Stimulated activated CD4-positive, alpha-beta T cell treated with anti-CD3 and anti-CD28 coated beads, Interleukin-1b, Interleukin-23, amount 100 ng/mL, for 48 hours (primary cell): ENCODE results near the gene AGO3.
A peak's percentile ranks its signal among the peaks of the same experiment; 100 is the strongest.

Experiments
- DNase-seq: peaks from one replicate; pipeline ENCODE4 v3.0.0-alpha.2; 2020

AGO3 gene

GRCh38 chr1:36098650-36099365, 167.9 kb downstream of the AGO3 start:
- DNase-seq, result no peak

DNA sequence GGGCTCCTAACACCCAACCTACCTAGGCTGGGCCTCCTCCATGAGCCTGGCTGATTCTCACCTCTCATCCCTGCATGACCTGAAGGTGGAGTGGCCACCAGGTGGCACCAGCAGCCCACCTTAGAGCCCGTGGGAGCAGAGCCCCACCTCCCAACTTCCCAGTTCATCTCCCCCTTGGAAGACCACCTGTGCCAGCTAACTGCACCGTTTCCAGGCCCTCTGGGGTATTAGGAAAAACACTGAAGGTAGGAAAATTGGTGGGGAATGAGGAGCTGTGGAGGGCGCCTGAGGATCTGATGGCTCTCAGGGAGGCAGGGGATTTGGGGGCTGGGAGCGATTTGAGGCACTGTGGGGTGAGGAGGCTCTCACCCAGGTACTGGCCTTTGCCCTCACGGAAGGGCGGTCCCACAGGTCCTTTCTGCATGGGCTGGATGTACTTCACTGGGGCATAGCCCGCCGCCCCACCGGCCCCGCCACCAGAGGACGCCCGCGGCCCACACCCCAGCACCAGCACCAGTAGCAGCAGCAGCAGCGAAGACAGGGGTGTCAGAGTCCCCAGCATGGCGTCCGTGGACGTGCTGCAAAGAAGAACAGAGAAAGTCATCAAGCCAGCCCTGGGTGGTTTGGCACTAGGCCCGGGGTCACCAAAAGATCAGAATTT, 168.9 kb downstream of the AGO3 start:
- peak; percentile 76 for DNase-seq

DNA sequence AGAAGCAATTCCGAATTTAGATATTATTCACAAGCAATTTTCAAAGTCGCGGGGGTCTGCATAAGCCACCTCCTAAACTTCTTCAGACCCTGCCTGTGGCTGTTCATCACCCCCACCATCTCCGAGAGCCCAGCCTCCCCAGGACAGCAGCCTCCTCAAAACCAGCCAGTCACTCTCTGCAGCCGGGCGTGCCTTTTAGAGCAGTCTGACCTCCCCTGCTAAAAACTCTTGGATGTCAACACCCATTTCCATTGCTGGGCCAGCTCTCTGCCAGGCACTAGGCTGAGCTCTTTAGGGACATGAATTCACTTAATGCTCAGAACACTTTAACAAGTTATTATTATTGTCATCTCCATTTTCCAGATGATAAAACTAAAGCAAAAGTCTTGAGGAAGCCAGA, 169.5 kb downstream of the AGO3 start:
- no peak for DNase-seq

DNA sequence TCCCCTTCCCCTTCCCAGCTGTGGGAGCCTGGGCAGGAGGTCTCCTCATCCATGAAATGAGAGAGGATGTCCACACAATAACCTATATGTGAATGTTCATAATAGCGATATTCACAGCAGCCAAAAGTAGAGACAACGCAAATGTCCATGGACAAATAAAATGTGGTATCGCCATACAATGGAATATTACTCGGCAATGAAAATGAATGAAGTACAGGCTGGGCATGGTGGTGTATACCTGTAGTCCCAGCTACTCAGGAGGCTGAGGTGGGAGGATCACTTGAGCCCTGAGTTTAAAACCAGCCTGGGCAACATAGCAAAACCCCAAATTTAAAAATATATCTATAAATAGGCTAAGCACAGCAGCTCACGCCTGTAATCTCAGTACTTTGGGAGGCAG, 170.6 kb downstream of the AGO3 start:
- no peak for DNase-seq

- DNase-seq, result no peak
Measured at GRCh38 chr1:36106269-36106668, 175.4 kb downstream of the AGO3 start.

- no peak for DNase-seq
Measured at GRCh38 chr1:36107394-36107793, 176.5 kb downstream of the AGO3 start.

DNA sequence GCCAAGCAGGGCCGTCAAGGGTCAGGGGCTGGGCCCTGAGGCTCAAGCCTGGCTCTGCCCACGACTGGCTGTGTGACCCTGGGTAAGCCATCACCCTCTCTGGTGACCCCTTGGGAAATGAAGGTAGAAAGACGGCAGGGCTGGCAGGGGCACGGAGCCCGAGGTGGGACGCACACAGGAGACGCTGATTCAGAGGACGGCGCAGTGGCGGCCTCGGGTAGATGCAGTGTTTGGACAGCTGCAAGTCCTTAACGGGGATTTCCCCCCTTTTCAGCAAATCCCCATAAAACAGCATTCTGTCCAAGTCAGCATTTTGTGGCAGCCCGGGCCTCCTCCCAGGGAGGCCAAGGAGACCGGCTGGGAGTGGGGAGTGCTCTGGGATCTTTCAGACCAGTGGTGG, 177.4 kb downstream of the AGO3 start:
- no peak for DNase-seq

- peak; percentile 40 for DNase-seq
Measured at GRCh38 chr1:36109041-36109679, 178.3 kb downstream of the AGO3 start.

- no peak for DNase-seq
Measured at GRCh38 chr1:36111151-36111550, 180.2 kb downstream of the AGO3 start.

DNA sequence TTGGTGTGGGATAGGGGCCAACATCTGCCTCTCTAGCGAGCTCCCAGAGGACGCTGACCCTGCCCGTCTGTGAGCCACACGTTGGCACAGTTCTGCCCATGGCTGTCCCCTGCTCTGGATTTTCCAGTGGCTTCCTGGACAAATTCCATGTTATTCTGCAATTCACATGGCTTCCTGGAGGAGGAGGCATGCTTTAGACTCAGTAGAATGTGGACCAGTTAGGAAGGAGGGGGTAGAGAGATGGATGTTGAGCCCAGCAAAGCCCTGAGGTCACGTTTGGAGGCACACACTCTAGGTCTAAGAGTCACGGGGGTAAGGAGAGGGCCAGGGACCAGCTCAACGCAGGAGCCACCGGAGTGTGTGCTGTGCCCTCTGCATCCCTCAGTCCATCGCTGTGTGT, 181.9 kb downstream of the AGO3 start:
- DNase-seq, result no peak

GRCh38 chr1:36114371-36114770, 183.5 kb downstream of the AGO3 start:
- no peak for DNase-seq

- DNase-seq, result no peak
Measured at GRCh38 chr1:36115200-36115669, 184.3 kb downstream of the AGO3 start.

DNA sequence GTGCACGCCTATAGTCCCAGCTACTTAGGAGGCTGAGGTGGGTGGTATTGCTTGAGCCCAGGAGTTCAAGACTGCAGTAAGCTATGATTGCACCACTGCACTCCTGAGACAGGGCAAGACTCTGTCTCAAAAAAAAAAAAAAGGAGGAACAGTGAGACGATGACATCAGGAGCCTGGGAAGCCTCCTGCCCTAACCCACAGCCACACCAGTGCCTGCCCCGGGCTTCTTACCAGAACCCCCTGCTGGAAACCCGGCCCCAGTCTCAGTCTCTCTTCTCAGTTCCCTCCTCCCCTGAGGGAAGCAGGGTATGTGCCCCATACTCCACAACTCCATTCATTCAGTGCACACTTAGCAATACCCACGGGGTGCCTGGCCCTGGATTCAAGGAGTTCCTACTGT, 185.0 kb downstream of the AGO3 start:
- DNase-seq, result no peak

GRCh38 chr1:36116901-36117300, 186.0 kb downstream of the AGO3 start:
- no peak for DNase-seq

DNA sequence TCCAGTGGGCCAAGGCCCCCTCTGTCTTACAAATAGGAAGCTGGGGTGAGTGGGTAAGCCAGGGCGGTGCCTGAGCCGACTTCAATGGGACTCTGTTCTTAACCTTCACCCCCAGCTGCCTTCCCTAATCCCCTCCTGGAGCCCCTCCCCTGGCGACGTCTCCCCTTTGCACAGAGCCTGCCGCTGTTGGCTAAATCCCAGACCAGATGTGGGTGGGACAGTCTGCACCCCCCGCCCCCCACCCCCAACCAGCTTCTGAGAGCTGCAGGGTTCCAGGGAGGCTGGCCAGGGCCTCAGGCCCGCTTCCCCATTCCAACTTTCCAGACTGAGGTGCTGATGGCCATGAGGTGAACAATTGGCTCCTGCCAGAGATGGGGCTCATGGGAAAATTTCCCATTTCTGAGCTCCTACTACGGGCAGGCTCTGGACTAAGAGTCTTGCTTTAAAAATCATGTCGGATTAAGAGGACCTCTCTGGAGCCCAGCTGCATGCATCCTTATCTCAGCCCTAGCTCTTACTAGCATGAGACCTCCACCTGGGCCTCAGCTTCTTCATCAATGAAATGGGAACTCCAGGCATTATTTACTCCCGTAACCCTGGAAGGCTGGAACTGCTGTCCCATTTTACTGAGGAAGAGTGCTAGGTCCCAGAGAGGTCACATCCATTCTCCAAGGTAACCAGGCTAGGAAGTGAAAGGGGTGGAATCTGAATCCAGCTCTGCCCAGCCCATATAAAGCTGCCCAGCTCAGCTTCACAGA, 187.7 kb downstream of the AGO3 start:
- no peak for DNase-seq

DNA sequence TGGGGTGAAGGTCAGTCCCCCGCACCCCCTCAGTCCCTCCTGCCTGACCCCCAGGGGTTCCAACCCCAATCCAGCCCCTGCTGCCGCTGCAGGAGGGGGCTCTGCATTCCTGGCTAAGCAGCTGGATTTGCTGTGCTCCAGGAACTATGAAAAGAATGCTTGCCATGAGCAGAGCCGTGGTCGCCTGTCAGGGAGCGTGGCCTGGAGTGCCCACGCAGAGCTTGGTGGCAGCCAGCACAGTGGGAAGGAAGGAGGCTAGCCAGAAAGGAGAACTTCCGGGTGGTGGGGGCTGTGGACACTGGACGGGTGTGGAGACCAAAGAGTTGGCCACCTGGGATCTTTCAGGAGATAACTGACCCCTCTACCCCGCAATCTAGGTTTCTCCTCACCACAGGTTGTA, 188.6 kb downstream of the AGO3 start:
- DNase-seq, result no peak
